Activated CD4-positive, alpha-beta T cell treated with anti-CD3 and anti-CD28 coated beads, Interleukin-2, amount 10 ng/mL, durations not matched to agents 7 days and 5 days (primary cell): ENCODE measurements around the gene GDPGP1. TPM values are rescaled to one million over a fixed set of nuclear protein-coding genes. Genes with fewer than 3 reads are reported as not detected.

Experiments used
- total RNA-seq, 2 experiments: library from RNA; stranded (reverse); gene quantifications; one replicate each; pipeline ENCODE4 v1.2.3, GENCODE V29; 2021

Gene GDPGP1
- total RNA-seq, 2 experiments from 2014 or later = 9.8 to 10.0 TPM

Other genes starting within 250 kb of the GDPGP1 start
- 10 to 100 TPM; 24.4 to 26.6 TPM for gene ZNF710, start 232.9 kb upstream of the GDPGP1 start, total RNA-seq
- gene IDH2, start 131.7 kb upstream of the GDPGP1 start, total RNA-seq = 100 to 1,000 TPM; 332 to 349 TPM
- gene SEMA4B, start 32.9 kb upstream of the GDPGP1 start, total RNA-seq = 10 to 100 TPM; 23.4 to 26.7 TPM
- gene CIB1, start 268 bp upstream of the GDPGP1 start, total RNA-seq = 10 to 100 TPM; 75.4 to 83.5 TPM
- gene TTLL13, start 15.3 kb downstream of the GDPGP1 start, total RNA-seq = under 1 TPM; 0.45 to 0.87 TPM
- 10 to 100 TPM; 28.5 to 30.0 TPM for gene NGRN, start 31.5 kb downstream of the GDPGP1 start, total RNA-seq
- 1 to 10 TPM; 1.1 to 2.1 TPM for gene ZNF774, start 118.1 kb downstream of the GDPGP1 start, total RNA-seq
- gene IQGAP1, start 154.0 kb downstream of the GDPGP1 start, total RNA-seq = 100 to 1,000 TPM; 222 to 296 TPM